Kidney (tissue), 14 donors: Measurements from ENCODE around the gene NT5DC1. TPM values are rescaled to one million over a fixed set of nuclear protein-coding genes. Genes with fewer than 3 reads are reported as not detected.
A peak's percentile ranks its signal among the peaks of the same experiment; 100 is the strongest.

Experiments used
- DNase-seq, 5 donors: peaks; one replicate each; pipeline ENCODE4 v3.0.0-alpha.2; 2013 to 2020
- FAIRE-seq: peaks from 2 replicates; lab custom pipeline; 2012; peaks lifted over from hg19 to GRCh38; lab: Jason Lieb, UNC
- H3K27ac ChIP-seq, 2 donors: one replicate each; pipeline ENCODE4 v1.7.0; 2013; ENCODE audit warnings: low read depth in 2 of 2, low read length in 2 of 2, inconsistent platforms in 1 of 2
- H3K27me3 ChIP-seq: one replicate; pipeline ENCODE4 v1.7.1; 2013; ENCODE audit warnings: low read length, inconsistent platforms; ENCODE audit not compliant: control insufficient read depth, insufficient read depth
- H3K36me3 ChIP-seq, 3 donors: one replicate each; pipeline versions ENCODE4 v1.7.0 to v1.7.1; 2013; ENCODE audit warnings: low read length in 3 of 3, control low read depth in 1 of 3, inconsistent platforms in 1 of 3; ENCODE audit not compliant: insufficient read depth in 3 of 3, control insufficient read depth in 2 of 3
- H3K4me1 ChIP-seq, 3 donors: one replicate each; pipeline versions ENCODE4 v1.7.0 to v1.7.1; 2013; ENCODE audit warnings: low read length in 3 of 3, inconsistent platforms in 1 of 3, low read depth in 1 of 3; ENCODE audit not compliant: control insufficient read depth in 2 of 3, insufficient read depth in 2 of 3
- H3K4me3 ChIP-seq, 3 donors: one replicate each; pipeline versions ENCODE4 v1.7.0 to v1.8.1; 2013; ENCODE audit warnings: low read length in 3 of 3, control low read depth in 1 of 3, inconsistent platforms in 1 of 3
- H3K9ac ChIP-seq, 3 donors: one replicate each; pipeline versions ENCODE4 v1.7.0 to v1.7.1; 2013; ENCODE audit warnings: low read length in 3 of 3, control low read depth in 1 of 3, inconsistent platforms in 1 of 3
- H3K9me3 ChIP-seq, 3 donors: one replicate each; pipeline versions ENCODE4 v1.7.0 to v1.7.1; 2013; ENCODE audit warnings: low read length in 3 of 3, control low read depth in 1 of 3, inconsistent platforms in 1 of 3; ENCODE audit not compliant: control insufficient read depth in 2 of 3, insufficient read depth in 1 of 3
- CTCF ChIP-seq: IDR thresholded peaks from 3 replicates; pipeline ENCODE4 v1.5.1; 2012; ENCODE audit warnings: mild to moderate bottlenecking, moderate library complexity, borderline replicate concordance; ENCODE audit not compliant: insufficient read depth; ENCODE audit errors: extremely low read depth
- intact Hi-C: fragments of 100-400 bp; cut with DNase I; formaldehyde crosslinking; loops from one replicate; pipeline ENCODE4 v1.11.1; 2022
- polyA plus RNA-seq: library from polyadenylated mRNA; stranded (reverse); fragments of 350-450 nt; fragmentation: Illumina TruSeq; extraction: RNeasy Lipid Tissue Mini Kit (QIAGEN cat#74804); gene quantifications from one replicate; pipeline ENCODE4 v1.2.3, GENCODE V29; 2014; ENCODE audit warnings: low read depth, low replicate concordance; ENCODE audit not compliant: insufficient read depth
- total RNA-seq: library from RNA; stranded (reverse); fragmentation: NEBNext Ultra II Directional; extraction: Animal tissue kit (Norgen Biotek cat#: 25700); gene quantifications from one replicate; pipeline ENCODE4 v1.2.1, GENCODE V29; 2021
- donor health status: control.
- donor health status: control.
- donor health status: control.
- donor health status: control.
- donor health status: control.
- donor health status: DM: yes; HTN: yes; CAD: no.
- donor health status: Normal renal cell carcinoma (clear cell type).

NT5DC1 gene
- total and polyA plus RNA-seq, 2 donors from 2014 or later: 34.8 to 41.7 TPM

GRCh38 chr6:116277124-116277523 is 176.5 kb downstream of the NT5DC1 start:
- peak overlapping the region; percentile 58 to 85 (median 84) for H3K4me3 ChIP-seq
- no peaks in the 10 kb centered on the region for H3K9me3 ChIP-seq
- intact Hi-C loops: no loop called here
- H3K4me1 ChIP-seq: peaks cover 2 to 20% (median 10%) of the 10 kb centered on the region in 3 donors
- DNase-seq: no peak
- peaks cover 0 to 14% (median 4%) of the 10 kb centered on the region in 3 donors for H3K36me3 ChIP-seq
- FAIRE-seq: no peak
- peak overlapping the region; percentile 29 to 59 (median 40) for H3K9ac ChIP-seq
- TF ChIP-seq CTCF: no peak
- H3K27me3 ChIP-seq: no peaks in the 10 kb centered on the region
- peak overlapping the region in 1 of 2 donors; percentile 20 for H3K27ac ChIP-seq

GRCh38 chr6:116278481-116278829 is 177.8 kb downstream of the NT5DC1 start:
- peaks cover 0 to 7% (median 2%) of the 10 kb centered on the region in 3 donors for H3K36me3 ChIP-seq
- no peaks in the 10 kb centered on the region for H3K27me3 ChIP-seq
- peak overlapping the region; percentile 62 to 99 (median 94) for H3K9ac ChIP-seq
- DNase-seq (peak in 2 of 5 donors; percentile 9 to 47), FAIRE-seq (no peak)
- peaks cover 2 to 23% (median 10%) of the 10 kb centered on the region in 3 donors for H3K4me1 ChIP-seq
- peak overlapping the region; percentile 96 to 100 for H3K27ac ChIP-seq
- H3K4me3 ChIP-seq: peak overlapping the region; percentile 69 to 98 (median 84)
- H3K9me3 ChIP-seq: no peaks in the 10 kb centered on the region
- TF ChIP-seq CTCF: no peak
- intact Hi-C loops: no loop called here

- no peak for FAIRE-seq
- H3K27me3 ChIP-seq: no peaks in the 10 kb centered on the region
- no peaks in the 10 kb centered on the region for H3K9me3 ChIP-seq
- H3K4me1 ChIP-seq: peaks cover 2 to 23% (median 10%) of the 10 kb centered on the region in 3 donors
- H3K36me3 ChIP-seq: peaks cover 0 to 7% (median 2%) of the 10 kb centered on the region in 3 donors
- H3K4me3 ChIP-seq: peak overlapping the region; percentile 69 to 98 (median 84)
- peak in 3 of 5 donors; percentile 72 to 81 (median 80) for DNase-seq
- H3K9ac ChIP-seq: peak overlapping the region; percentile 62 to 99 (median 94)
- intact Hi-C loops: no loop called here
- H3K27ac ChIP-seq: peak overlapping the region; percentile 96 to 100
- no peak for TF ChIP-seq CTCF
Observed at GRCh38 chr6:116278854-116279231, 178.2 kb downstream of the NT5DC1 start.
